ENCODE measurements around the gene GREB1. TPM values are rescaled to one million over a fixed set of nuclear protein-coding genes. Genes with fewer than 3 reads are reported as not detected.

Gene GREB1
- total RNA-seq, 1 donor from 2014 or later = 82.5 TPM

DNA sequence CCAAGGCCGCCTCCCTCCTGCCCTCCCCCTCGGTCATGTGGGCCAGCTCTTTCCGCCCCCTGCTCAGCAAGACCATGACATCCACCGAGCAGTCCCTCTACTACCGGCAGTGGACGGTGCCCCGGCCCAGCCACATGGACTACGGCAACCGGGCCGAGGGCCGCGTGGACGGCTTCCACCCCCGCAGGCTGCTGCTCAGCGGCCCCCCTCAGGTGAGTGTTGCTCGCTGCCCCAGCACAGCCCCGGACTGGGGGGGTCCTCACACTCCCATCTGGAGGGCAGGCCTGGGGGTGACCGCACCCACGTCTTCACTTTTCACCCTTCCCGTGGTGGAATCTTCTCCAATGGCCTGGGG is 84.8 kb downstream of the GREB1 start:
- TF ChIP-seq, protein P1, sequence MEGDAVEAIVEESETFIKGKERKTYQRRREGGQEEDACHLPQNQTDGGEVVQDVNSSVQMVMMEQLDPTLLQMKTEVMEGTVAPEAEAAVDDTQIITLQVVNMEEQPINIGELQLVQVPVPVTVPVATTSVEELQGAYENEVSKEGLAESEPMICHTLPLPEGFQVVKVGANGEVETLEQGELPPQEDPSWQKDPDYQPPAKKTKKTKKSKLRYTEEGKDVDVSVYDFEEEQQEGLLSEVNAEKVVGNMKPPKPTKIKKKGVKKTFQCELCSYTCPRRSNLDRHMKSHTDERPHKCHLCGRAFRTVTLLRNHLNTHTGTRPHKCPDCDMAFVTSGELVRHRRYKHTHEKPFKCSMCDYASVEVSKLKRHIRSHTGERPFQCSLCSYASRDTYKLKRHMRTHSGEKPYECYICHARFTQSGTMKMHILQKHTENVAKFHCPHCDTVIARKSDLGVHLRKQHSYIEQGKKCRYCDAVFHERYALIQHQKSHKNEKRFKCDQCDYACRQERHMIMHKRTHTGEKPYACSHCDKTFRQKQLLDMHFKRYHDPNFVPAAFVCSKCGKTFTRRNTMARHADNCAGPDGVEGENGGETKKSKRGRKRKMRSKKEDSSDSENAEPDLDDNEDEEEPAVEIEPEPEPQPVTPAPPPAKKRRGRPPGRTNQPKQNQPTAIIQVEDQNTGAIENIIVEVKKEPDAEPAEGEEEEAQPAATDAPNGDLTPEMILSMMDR (IDR thresholded peaks at IDR 0.05; ENCODE audit: unreplicated experiment) = no peak
- Mint-ChIP-seq H3K36me3 (ENCODE audit: insufficient read depth) (peaks cover 27% of the 10 kb centered on the region), H3K9me3 (ENCODE audit: low read depth) (no peaks in the 10 kb centered on the region), H3K4me3 (ENCODE audit: low read depth) (no peak overlapping the region), H3K27me3 (no peaks in the 10 kb centered on the region), H3K27ac (no peak overlapping the region), H3K4me1 (ENCODE audit: low read depth) (no peaks in the 10 kb centered on the region)
- no peak for DNase-seq (ENCODE audit: low spot score, unreplicated experiment)

DNA sequence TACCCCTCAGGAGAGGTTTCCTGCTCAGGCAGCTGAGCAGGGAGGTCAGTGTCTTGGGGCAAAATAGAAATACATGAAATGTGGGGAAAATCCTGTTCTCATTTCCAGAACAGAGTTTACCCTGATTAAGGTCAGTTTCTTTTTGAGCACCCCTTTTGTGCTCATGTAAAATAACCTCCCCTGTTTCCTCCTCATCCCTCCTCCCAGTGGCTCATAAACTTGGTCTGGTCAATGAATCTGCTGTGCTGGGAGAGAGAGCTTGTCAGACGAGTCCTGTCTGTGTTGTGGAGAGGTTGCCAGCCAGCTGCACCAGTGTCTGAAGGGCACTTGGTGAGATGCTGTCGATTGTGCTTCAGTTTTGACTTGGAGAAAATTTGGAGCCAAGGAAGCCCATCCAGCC is 87.6 kb downstream of the GREB1 start:
- Mint-ChIP-seq H3K27ac (no peak overlapping the region), H3K4me3 (ENCODE audit: low read depth) (no peak overlapping the region), H3K9me3 (ENCODE audit: low read depth) (no peaks in the 10 kb centered on the region), H3K27me3 (no peaks in the 10 kb centered on the region), H3K4me1 (ENCODE audit: low read depth) (no peaks in the 10 kb centered on the region), H3K36me3 (ENCODE audit: insufficient read depth) (peaks cover 39% of the 10 kb centered on the region)
- TF ChIP-seq, protein P1 (IDR thresholded peaks at IDR 0.05; ENCODE audit: unreplicated experiment) = no peak
- no peak for DNase-seq (ENCODE audit: low spot score, unreplicated experiment)

GRCh38 chr2:11622611-11623010 is 88.8 kb downstream of the GREB1 start:
- TF ChIP-seq, protein P1 (IDR thresholded peaks at IDR 0.05; ENCODE audit: unreplicated experiment) = no peak
- Mint-ChIP-seq H3K9me3 (ENCODE audit: low read depth) (no peaks in the 10 kb centered on the region), H3K4me3 (ENCODE audit: low read depth) (no peak overlapping the region), H3K4me1 (ENCODE audit: low read depth) (no peaks in the 10 kb centered on the region), H3K36me3 (ENCODE audit: insufficient read depth) (peaks cover 42% of the 10 kb centered on the region), H3K27ac (no peak overlapping the region), H3K27me3 (no peaks in the 10 kb centered on the region)
- DNase-seq (ENCODE audit: low spot score, unreplicated experiment) = no peak

DNA sequence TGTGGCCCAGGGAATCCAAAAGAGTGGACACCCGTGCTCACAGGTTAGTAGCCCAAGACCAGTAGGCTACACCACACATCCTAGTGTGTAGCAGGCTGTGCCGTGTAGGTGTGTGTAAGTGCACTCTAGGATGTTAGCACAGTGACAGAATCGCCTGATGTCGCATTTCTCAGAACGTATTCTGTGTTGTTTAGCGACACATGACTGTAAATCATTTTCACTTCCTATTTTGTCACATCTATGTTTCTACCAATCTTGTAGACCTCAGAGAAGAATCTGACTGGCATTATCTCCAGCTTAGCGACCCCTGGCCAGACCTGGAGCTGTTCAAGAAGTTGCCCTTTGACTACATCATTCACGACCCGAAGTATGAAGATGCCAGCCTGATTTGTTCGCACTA is 91.0 kb downstream of the GREB1 start:
- Mint-ChIP-seq H3K4me3 (ENCODE audit: low read depth) (no peak overlapping the region), H3K27ac (peak overlapping the region; percentile 29)

GRCh38 chr2:11625671-11626070 is 91.8 kb downstream of the GREB1 start:
- Mint-ChIP-seq H3K36me3 (ENCODE audit: insufficient read depth) (peaks cover 41% of the 10 kb centered on the region), H3K27me3 (no peaks in the 10 kb centered on the region), H3K4me1 (ENCODE audit: low read depth) (no peaks in the 10 kb centered on the region), H3K9me3 (ENCODE audit: low read depth) (no peaks in the 10 kb centered on the region), H3K27ac (no peak overlapping the region), H3K4me3 (ENCODE audit: low read depth) (no peak overlapping the region)
- TF ChIP-seq, protein P1 (IDR thresholded peaks at IDR 0.05; ENCODE audit: unreplicated experiment) = no peak
- DNase-seq (ENCODE audit: low spot score, unreplicated experiment) = no peak

More for the DNA sequence above, 91.0 kb downstream of the GREB1 start:
- Mint-ChIP-seq H3K27me3 (no peaks in the 10 kb centered on the region), H3K36me3 (ENCODE audit: insufficient read depth) (peaks cover 41% of the 10 kb centered on the region), H3K4me1 (ENCODE audit: low read depth) (no peaks in the 10 kb centered on the region), H3K9me3 (ENCODE audit: low read depth) (no peaks in the 10 kb centered on the region)
- TF ChIP-seq, protein P1 (IDR thresholded peaks at IDR 0.05; ENCODE audit: unreplicated experiment) = no peak
- no peak for DNase-seq (ENCODE audit: low spot score, unreplicated experiment)

Measured in progenitor cell of endocrine pancreas (in vitro differentiated cells).